Suppressor macrophage (primary cell): ENCODE data around the gene DSCAML1.

ENCODE experiments used
- DNase-seq, 4 experiments: peaks; one replicate each; pipeline ENCODE4 v3.0.0-alpha.2; 2020 to 2022

Gene DSCAML1

GRCh38 chr11:117662671-117663269, 134.2 kb downstream of the DSCAML1 start:
- DNase-seq = no peak

DNA sequence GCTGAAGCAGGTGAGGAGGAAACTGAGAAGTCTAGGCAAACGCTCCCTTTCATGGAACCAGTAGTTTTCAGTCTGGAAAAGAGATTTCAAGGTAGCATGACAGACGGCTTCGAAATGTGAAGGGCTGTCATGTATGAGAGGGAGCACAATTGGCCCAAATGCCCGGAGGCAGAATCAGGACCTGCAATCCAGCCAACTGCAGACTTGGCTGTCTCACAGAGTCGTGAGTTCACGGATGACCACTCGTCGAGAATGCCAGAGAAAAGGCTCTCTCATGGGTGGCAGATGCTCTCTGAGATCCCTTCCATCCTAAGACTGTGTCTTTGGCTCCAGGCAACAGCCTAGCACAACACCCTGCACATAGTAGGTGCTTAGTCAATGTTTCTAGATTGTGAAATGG, 134.8 kb downstream of the DSCAML1 start:
- no peak for DNase-seq

DNA sequence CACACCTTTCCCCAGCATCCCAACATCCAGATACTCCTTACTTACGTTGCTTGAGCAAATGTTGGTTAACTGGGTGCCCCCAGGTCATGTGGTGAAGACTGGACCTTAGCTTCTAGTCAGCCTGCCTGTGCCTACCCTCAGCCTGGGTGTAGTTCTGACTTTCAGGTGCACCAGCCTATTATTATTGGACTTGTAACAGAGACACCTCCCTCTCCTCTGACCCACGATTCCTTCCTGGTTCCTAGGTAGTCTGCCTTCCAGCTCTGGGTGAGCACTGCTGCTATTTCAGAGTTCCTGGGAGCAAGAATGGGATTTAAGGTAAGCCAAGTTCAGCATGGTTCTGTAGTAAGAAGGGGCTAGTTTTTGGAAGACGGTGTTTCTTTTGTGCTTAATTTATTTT, 138.2 kb downstream of the DSCAML1 start:
- no peak for DNase-seq

DNA sequence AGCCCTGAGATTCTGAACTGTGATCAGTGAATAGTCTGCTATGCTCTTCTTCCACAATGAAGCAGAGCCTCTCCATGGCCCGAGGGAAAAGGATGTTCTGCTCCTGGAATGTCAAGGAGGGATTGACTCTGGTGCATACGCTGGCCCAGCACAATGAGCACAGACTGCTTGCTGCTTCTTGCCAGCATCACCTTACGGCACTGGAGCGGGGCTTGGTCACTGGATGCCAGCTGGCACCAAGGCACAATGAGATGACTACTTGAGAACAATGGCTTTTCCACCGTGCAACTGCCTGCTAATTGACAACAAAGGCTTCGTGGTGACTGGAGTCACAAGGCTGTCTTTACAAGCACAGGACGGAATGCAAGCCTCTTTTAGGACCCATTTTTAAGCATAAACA, 139.2 kb downstream of the DSCAML1 start:
- no peak for DNase-seq

- DNase-seq = no peak
Measured at GRCh38 chr11:117654281-117655255, 142.4 kb downstream of the DSCAML1 start.

DNA sequence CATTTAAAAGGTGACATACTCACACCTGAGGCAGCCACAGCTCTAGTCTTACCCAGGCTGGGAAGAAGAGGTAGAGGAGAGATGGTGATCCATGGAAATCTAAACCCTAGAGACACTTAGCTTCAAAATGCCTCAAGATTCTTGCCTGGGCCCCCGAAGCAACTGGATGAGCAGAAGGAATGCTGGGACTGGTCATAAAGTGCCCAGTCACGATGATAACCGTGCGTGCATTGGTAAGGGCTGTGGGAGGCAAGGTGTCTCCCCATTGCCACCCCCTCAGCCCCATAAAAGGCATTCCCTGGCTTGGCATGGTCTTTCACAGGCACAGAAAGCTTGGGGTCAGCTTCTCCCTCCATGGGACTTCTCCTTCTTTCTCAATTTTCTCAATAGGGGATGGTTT, 144.5 kb downstream of the DSCAML1 start:
- DNase-seq = no peak

DNA sequence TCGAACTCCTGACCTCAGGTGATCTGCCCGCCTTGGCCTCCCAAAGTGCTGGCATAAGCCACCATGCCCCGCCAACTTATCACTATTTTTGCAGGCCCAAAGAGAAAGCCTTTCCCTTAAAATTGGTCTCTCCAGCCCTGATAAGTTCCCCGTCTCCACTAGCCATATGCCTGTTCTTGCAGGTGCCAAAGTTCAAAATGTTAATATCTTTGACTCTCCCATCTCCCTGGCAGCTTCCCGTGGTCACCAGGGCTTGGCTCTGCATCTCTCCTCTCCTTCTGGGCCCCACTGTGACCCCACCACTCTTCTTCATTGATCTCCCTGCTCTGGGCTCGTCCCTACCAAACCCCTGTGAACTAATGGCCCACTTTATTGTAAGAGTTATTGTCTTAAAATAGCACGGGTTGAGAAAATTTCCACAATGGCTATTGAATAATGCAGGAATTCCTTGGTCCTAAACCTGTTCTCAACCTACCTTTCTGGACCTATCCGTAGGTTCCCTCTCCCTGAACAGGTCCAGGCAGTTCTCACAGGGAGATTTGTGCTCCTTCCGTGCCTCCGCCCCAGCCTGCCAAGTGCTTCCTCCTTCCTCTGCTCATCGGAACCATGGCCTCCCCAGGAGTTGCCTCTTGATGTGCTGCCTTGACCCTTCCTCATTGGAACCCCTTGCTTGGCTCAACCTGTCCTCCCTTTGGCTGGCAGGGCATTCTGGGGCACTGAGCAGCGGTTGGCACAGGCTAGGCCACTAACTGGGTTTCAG, 147.5 kb downstream of the DSCAML1 start:
- DNase-seq = no peak

- no peak for DNase-seq
Measured at GRCh38 chr11:117647872-117648271, 149.1 kb downstream of the DSCAML1 start.

GRCh38 chr11:117647207-117647606, 149.8 kb downstream of the DSCAML1 start:
- no peak for DNase-seq

DNA sequence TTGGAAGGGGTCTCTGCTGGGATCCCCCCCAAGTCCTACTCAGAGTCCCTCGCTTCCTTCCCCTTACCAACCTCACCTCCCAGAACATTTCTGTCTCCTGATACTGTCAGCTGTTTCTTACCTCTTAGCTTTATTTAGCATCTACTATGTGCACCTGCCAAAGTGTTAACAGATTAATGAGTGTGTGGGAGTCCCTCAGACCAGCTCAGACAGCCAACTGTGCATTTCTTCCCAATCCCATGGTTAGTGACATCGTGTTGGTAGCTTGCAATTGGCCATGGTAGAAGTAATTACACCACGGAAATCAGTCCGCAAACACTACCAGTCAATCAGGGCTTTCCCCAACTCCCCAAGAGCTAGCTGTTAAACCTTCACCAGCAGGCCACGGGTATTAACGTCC, 150.6 kb downstream of the DSCAML1 start:
- no peak for DNase-seq

- no peak for DNase-seq
Measured at GRCh38 chr11:117644403-117645155, 152.4 kb downstream of the DSCAML1 start.

GRCh38 chr11:117643606-117644300, 153.3 kb downstream of the DSCAML1 start:
- DNase-seq = no peak

- DNase-seq = no peak
Measured at GRCh38 chr11:117642835-117643234, 154.2 kb downstream of the DSCAML1 start.

GRCh38 chr11:117642396-117642795, 154.6 kb downstream of the DSCAML1 start:
- no peak for DNase-seq

- DNase-seq = no peak
Measured at GRCh38 chr11:117641008-117641915, 155.8 kb downstream of the DSCAML1 start.

GRCh38 chr11:117640041-117640440, 157.0 kb downstream of the DSCAML1 start:
- no peak for DNase-seq

- DNase-seq = no peak
Measured at GRCh38 chr11:117639601-117640000, 157.4 kb downstream of the DSCAML1 start.

DNA sequence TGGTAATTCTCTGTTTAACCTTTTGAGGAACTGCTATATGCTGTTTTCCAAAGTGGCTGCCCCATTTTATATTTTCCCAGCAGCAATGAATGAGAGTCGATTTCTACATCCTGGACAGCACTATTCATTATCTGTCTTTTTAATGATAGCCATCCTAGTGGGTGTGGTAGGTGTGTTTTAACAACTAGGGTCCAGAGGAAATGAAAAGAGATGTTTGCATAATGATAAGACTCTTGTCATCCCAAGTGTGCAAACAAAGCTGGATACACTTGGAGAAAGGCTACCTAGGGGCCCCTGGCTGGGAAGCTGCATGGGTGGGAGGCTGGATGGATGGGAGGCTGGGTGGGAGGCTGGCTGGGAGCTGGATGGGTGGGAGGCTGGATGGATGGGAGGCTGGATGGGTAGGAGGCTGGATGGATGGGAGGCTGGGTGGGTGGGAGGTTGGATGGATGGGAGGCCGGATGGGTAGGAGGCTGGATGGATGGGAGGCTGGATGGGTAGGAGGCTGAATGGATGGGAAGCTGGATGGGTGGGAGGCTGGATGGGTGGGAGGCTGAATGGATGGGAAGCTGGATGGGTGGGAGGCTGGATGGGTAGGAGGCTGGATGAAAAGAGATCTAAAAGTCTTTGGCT, 158.0 kb downstream of the DSCAML1 start:
- DNase-seq = no peak

- DNase-seq = no peak
Measured at GRCh38 chr11:117634756-117635603, 162.0 kb downstream of the DSCAML1 start.
